NCI-H69 (cell line): ENCODE results near the gene GLTP.
"Not testable (repeated sequence)": the region's sequence is repeated elsewhere in the genome, so short reads cannot be mapped to it uniquely, and the experiment has no call there.

Experiments
- DNase-seq: peaks from one replicate; lab custom pipeline; 2025; lab: John Stamatoyannopoulos, UW

Gene GLTP, protein sequence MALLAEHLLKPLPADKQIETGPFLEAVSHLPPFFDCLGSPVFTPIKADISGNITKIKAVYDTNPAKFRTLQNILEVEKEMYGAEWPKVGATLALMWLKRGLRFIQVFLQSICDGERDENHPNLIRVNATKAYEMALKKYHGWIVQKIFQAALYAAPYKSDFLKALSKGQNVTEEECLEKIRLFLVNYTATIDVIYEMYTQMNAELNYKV

DNA sequence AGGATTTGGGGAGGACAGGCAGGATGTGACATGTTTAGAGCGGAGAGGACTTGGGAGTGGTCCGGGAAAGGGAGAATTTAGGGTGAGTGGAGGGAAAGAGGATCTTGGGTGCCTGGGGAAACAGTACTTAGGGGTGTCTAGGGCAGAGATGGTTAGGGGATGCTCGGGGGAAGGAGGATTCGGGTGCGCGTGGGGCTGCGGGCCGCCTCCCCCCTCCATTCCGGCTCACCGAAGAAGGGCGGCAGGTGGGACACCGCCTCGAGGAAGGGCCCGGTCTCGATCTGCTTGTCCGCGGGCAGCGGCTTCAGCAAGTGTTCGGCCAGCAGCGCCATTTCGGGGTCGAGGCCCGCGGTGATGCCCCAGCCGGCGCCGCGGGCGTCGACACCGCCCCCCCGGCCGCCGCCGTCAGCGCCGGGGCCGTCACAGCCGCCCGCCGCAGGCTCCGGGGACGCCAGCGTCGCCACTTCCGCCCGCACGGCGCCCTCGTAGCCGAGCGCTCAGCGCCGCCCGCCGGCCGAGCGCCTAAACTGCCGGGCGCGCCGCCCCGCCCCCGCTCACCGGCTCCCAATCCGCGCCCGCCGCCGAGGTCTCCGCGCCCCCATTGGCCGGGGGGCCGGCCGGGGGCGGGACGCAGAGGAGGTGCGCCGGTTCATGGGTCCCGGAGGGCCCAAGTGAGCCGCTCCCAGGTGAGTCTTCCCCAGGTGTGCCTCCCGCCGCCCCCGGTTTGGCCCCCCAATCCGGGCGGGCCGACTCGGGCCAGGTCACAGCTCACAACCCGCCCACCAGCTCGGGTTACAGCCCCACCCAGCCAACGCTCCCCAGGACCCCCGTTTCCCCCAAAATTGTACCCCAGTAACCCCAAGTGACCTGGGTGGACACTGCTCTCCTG, at the start of gene GLTP:
GLTP (minus strand) TSS at position 499 of the 889 bp plus-strand sequence; CDS start at position 332, 167 bp downstream.
- DNase-seq: peak; percentile 96

DNA sequence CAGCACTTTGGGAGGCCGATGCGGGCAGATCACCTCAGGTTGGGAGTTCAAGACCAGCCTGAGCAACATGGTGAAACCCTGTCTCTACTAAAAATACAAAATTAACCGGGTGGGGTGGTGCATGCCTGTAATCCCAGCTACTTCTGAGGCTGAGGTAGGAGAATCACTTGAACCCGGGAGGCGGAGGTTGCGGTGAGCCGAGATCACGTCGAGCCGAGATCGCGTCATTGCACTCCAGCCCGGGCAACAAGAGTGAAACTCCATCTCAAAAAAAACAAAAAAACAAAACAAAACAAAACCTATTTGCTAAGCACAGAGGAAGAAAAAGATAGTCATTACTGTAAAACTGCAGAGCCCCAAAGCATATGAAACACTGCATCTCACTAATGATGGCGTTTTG, 49.0 kb upstream of the GLTP start:
- DNase-seq: not testable (repeated sequence)

DNA sequence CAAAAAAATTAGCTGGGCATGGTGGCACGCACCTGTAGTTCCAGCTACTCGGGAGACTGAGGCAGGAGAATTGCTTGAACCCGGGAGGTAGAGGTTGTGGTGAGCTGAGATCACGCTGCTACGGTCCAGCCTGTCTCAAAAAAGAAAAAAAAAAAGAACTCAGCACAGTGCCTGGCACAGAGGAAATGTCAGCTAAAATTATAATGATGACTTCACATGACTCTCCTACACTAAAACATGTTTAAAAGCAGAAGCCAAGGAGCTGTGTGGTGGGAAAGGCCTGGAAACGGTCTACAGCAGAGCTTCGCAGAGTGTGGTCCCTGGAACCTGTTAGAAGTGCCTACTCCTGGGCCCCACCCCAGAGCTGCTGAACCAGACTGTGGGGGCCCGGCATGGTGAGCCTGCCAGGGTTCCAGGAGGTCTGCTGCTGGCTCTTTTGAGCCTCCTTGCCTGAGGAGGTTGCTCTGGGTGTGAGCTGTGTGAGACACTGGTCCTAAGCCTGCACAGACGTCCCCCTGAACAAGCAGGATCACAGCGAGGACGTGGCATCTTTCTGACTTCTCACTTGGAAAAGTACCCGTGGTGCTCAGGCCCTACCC, 47.8 kb upstream of the GLTP start:
- no peak for DNase-seq

DNA sequence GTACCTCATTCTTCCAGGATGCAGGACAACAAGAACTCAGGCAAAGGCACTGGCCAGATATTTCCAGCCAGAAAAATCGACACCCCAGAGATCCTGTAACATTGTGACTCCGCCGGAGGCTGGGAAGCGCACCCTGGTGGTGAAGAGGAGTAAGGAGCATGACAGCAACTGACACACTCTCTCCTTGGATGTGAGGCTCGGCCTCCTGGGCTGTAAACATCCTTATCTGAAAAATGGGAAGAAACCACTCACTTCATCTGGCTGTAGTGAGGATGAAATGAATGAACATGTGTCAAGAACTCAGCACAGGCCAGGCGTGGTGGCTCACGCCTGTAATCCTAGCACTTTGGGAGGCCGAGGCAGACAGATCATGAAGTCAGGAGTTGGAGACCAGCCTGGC, 47.3 kb upstream of the GLTP start:
- peak; percentile 56 for DNase-seq

DNA sequence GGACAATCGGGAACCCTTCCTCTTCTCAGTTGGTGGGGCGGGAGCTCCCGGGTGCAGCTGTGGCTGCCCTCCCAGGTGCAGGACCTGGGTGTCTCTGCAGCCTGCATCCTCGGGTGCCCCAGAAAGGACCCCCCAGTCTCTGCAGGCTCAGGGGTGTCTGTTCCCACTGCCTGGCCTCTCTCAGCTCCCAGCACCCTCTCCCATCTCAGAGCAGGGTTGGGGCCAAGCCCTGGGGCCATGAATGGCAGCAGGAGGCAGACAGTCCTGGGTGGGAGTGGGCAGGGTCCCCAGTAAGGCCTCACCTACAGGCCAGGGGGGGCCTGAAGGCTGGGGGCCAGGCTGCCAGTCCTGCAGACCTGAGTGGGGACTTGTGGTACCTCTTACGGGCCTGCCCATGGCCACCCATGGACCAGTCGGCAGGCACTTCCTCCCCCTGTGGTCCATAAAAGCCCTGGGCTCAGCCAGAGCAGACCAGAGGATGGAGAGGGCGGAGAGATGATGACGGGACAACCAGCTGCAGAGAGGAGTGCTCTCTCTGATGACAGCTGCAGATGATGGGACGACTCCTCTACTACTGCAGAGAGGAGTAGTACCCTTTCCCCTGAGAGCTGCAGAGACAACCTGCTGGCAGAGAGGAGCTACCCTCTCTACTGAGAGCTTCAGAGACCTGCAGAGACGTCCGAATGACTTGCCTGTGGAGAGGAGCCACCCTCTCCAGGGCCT, 46.3 kb upstream of the GLTP start:
- no peak for DNase-seq

DNA sequence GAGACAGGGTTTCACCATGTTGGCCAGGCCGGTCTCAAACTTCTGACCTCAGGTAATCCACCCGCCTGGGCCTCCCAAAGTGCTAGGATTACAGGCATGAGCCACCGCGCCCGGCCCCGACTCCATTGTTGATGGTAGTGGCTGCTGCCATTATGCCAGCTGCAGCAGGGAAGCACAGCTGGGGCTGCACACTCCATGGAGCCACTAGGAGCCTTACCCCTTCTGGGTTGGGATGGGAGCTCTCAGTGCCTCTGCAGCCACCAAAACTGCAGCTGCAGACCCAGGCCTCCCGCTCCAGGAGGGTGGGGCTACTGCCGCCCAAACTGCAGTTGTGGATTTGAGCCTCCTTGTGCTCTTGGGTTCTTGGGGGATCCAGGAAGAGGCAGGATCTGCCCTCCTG, 45.7 kb upstream of the GLTP start:
- DNase-seq: no peak

DNA sequence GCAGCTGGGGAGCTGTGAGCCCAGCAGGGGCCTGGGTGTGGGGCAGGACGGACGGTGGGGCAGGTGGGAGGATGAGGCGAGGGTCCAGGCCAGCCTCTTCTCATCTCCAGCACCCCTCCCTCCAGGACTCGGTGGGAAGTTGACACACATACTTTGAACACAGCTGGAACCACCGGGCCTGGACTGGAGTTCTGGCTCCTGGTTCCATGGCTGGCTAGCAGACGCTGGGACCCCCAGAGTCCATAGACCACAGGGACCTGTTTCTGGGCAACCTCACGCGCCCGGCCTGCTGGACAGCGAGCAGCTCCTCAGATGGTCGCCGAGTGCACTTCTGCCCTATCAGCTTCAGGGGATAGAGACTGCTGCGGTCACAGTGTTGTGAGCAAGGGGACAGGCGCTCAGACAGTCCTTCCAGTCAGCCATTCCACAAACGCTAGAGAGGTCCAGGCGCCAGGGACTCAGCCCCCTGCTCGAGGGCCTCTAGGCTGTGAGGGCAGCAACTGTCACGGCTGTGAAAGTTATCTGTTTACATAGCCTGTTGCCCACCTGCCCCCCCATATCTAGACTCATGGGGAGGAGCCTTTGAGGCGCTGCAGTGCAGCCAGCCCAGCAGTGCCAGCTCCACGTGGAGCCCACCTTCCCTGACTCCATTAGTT, 45.0 kb upstream of the GLTP start:
- DNase-seq: peak; percentile 23

DNA sequence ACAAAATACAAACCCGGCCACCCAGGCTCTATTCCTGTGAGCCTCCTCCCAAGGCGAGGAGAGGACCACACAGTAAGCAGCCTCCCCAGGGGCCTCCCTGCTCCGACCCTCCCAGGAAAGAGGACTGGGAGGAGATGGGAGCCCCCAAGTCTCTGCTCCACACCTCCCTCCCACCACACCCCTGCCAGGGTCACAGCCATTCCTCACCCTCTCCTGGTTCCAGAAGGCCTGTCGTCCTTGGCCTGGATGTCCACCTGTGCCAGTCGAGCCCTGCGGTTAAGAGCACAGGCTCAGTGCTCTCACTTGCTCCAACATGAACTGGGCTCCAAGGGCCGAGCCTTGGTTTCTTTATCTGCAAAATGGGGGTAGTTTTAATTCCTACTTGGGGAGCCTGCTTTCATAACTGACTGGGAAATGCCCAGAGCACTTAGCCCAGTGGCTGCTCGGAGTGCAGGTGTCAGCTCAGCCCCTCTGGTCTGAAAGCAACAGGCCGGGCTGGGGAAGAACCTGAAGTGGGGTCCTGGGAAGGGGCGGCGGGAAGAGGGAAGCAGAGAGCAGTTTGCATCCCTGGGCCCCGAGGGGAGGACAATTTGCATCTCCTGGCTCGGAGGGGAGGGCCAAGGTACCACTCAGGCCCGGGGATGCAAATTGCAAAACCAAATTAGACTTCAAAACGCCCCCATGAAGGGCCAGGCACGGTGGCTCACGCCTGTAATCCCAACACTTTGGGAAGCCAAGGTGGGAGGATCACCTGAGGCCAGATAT, 43.3 kb upstream of the GLTP start:
- DNase-seq: no peak

DNA sequence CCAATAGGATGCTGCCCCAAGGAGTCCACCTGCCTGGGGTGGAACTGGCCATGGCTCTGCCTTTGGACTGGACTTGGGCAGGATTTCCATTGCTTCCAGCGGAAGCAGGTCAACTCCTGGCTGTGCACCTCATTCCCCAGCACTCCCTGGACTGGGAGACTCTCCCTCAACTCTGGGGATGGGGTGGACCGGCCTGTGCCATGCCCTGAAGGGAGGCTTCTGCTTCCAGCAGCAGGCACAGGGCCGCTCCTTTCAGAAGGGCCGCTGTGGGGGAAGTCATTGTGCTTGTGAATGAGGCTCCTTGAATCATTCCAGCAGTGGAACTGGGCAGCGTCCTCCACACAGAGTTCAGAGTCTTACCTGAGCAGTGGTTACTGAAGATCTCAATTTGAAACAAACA, 42.7 kb upstream of the GLTP start:
- DNase-seq: no peak

DNA sequence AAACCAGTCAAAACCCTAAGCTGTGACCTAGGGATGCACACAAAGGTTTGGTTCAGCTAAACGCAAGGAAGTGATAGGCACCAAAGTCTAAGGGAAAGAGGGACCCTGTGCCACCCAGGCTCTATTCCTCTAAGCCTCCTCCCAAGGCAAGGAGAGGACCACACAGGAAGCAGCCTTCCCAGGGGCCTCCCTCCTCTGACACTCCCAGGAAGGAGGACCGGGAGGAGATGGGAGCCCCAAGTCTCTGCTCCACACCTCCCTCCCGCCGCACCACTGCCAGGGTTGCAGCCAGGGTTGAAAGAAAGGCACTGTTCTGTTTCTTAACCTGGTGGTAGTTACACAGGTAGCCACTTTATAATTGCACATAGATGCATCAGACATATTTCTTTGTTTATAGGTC, 41.6 kb upstream of the GLTP start:
- no peak for DNase-seq

DNA sequence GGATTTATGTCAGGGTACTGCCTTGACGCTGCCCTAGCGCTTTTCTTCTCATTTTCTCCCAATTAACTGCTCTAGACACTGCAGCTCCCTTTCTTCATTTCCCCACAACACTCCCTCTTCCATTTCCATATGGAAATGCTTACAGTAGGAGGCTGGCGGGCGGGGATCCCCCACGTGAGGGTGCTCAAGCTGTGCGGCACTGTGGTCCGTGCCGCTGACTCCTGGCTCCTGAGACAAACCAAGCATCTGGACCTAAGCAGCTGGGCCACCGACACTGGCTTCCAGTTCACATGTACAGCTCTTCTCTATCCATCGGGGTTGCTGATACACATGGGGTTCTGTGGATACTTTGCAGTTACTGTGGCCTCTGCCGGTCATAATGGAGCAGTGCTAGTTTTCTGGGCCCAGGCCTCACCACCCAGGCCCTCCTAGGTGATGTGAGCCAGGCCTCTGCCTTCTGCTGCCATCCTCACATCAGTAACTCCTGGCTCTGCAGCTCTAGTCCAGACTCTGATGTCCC, 40.0 kb upstream of the GLTP start:
- DNase-seq: no peak

DNA sequence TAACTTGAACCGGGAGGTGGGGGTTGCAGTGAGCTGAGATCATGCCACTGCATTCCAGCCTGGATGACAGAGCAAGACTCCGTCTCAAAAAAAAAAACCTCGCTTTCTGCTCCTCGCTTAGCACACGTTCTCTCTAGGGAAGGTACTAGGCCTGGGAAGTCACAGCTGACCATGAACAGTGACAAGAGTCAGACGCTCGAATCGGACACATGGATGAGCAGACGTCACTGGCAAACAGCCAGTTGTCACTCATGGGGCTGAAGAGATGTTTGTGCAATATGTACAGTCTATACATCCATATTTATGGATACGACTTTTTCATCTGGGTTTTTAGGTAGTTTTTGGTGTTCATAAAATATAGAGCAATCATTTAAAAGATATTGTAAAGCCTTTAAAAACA, 39.1 kb upstream of the GLTP start:
- DNase-seq: no peak

DNA sequence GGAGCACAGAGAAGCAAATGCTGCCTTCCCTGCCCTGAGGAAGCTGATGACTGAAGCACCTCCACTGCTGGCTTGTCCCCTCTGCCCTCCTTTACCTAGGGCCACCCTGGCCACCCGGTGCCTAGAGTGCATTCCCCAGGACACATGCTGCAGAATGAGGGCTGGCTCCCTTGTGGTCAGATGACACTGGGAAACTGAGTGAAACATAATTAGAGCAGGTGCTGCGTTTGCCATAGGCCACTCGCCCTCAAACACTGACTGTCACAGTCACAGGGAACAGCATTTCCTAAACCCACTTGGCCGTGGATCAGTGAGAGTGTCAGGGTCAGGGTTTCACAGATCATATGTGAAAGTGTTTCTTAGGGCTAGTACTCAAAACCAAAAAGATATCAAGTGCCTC, 35.7 kb upstream of the GLTP start:
- no peak for DNase-seq

DNA sequence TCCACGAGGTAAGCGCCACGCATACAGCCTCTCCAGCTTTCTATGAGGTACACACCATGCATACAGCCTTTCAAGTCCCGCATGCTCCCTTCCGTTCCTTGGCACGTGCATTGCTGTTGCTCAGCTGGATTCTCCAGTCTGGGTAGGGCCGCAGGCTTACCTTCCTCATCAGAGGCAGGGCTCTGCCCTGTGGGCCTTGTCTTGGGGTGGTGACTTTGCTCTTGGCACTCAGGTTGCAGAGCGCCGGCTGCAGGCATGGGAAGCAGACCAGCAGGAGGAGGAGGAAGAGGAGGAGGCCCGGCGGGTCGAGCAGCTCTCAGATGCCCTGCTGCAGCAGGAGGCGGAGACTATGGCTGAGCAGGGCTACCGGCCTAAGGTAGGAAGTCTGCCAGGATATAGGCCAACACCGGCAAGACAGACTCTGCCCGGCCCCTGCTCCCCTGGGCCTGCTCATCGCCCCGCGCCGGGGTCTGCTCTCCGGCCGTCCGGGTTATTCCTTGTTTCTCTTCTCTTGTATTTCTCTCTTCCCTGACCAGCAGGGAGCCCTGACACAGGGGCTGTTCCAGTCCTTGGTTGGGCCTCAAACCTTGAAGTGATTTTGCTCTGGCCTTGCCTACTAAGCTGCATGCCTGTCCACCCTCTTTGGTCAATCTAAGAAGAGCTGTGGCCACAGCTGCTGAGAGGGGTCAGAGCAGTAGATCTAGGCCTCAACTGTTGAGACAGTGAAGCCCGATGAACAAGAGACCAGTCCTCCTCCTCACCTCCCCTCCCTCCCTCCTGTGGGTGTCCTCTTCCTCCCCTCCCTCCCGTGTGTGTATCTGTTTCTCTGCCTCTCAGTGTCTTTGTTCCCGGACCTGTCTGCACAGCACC, 35.1 kb upstream of the GLTP start:
- DNase-seq: no peak

DNA sequence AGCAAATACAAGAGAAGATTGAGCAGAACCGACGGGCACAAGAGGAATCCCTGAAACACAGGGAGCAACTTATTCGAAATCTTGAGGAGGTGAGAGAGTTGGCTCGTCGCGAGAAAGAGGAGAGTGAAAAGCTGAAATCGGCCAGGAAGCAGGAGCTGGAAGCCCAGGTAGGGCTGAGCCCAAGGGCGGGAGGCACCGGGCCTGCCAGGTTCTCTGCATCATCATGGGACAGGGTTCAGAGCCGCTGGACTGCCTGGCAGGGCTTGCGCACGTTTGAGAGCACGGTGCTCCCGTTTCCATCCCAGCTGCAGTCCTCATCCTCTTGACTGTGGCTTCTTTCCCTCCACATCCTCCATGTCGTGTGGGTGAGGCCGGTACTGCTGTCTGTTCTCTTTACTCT, 34.1 kb upstream of the GLTP start:
- no peak for DNase-seq

DNA sequence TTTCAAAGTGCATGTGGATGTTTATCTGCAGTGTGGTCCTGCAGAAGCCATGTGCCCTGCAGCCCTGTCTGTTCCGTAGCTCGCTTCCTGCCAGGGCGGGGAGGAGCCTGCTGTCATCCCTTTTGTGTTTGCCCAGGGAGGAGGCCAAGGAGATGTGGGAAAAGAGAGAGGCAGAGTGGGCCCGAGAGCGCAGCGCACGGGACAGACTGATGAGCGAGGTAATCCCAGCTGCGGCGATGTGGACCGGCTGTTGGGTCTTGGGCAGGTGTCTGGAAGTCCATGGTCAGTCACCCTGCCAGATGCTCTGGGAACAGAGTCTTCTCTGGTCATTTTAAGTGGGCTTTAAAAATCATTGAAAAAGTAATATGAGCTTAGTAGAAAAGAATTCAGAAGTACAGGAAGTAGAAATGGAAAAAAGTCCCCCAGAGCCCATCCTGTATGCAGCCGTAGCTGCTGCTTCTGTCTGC, 32.5 kb upstream of the GLTP start:
- DNase-seq: no peak

DNA sequence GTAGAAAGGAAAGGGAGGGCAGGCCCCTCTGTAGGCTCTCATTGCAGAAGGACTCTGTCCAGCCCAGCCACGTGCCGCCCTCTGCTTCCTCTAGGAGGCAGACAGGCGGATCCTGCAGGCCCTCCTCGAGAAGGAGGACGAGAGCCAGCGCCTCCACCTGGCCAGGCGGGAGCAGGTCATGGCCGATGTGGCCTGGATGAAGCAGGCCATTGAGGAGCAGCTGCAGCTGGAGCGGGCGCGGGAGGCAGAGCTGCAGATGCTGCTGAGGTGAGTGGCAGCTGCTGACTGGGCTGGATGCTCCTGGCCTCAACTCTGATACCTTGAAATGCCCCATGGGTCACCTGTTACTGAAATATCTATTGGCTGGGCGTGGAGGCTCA, 30.6 kb upstream of the GLTP start:
- peak; percentile 62 for DNase-seq

DNA sequence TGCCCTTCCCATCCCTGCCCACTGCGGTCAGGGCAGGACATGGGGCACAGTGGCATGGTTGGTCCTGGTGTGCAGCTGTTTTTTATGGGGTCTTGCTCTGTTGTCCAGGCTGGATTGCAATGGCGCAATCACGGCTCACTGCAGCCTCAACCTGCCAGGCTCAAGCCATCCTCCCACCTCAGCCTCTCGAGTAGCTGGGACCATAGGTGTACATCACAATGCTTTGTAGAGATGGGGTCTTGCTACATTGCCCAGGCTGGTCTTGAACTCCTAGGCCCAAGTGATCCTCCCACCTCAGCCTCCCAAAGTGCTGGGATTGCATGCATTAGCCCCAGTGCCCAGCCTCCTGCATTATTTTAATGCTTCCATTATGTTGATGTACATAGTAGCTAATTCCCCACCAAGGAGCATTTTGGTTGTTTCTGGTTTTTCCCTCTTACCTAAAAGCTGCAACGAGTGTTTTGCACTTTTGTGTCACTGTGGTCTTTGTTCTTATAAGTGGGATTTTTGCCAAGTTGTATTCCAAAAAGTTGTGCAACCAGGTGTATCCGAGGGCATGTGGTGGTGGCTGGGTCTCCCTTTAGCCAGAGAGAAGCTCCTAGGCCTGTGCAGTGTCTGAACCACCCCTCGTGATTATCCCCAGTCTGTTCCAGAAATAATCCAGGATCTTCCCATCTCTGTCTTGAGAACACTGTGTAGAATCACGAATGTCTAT, 30.1 kb upstream of the GLTP start:
- no peak for DNase-seq

DNA sequence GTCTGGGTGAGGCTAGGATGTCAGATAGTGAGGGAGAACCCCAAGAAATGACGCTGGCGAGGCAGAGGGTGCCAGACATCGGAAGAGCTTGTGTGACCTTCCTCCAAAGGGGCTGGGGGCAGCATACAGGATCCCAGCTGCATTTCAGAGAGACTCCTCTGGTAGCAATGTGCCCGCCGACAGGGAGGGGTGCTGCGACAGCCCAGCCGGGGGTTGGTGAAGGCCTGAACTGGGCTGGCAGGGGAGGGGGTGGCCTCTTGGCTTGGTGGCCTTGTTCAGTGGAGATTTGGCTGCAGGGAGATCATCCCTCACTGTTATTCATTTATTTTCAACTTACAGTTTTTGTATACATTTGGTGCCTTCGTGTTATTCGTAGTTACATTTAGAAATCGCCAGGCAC, 25.0 kb upstream of the GLTP start:
- DNase-seq: no peak
